GM21723 (cell line): ENCODE results near the gene EMP3.
"Not testable (repeated sequence)": the region's sequence is repeated elsewhere in the genome, so short reads cannot be mapped to it uniquely, and the experiment has no call there.

Source experiments
- ATAC-seq: cut with Tn5 transposase; IDR thresholded peaks from one replicate; pipeline ENCODE4 v1.9.1; 2021; ENCODE audit warnings: mild to moderate bottlenecking, moderate library complexity; ENCODE audit not compliant: unreplicated experiment

The EMP3 gene

DNA sequence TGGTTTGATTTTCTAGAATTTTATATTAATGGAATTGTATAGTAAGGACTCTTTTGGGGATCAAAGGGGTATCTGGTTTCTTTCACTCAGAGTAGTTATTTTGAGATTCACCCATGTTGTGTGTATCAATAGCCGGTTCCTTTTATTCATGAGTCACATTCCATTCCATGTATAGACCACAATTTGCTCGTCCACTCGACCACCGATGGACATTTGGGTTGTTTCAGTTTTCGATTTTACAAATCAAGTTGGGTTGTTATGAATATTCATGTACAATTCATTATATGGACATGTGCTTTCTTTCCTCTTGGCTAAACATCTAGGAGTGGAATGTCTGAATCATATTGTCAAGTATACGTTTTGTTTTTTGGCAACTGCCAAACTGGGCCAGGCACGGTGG lies 9.6 kb upstream of the EMP3 start:
- ATAC-seq = no peak

DNA sequence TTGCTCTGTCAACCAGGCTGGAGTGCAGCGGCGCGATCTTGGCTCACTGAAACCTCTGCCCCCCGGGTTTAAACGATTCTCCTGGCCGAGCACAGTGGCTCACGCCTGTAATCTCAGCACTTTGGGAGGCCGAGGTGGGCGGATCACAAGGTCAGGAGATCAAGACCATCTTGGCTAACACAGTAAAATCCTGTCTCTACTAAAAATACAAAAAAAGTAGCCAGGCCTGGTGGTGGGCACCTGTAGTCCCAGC lies 7.7 kb upstream of the EMP3 start:
- ATAC-seq = not testable (repeated sequence)

DNA sequence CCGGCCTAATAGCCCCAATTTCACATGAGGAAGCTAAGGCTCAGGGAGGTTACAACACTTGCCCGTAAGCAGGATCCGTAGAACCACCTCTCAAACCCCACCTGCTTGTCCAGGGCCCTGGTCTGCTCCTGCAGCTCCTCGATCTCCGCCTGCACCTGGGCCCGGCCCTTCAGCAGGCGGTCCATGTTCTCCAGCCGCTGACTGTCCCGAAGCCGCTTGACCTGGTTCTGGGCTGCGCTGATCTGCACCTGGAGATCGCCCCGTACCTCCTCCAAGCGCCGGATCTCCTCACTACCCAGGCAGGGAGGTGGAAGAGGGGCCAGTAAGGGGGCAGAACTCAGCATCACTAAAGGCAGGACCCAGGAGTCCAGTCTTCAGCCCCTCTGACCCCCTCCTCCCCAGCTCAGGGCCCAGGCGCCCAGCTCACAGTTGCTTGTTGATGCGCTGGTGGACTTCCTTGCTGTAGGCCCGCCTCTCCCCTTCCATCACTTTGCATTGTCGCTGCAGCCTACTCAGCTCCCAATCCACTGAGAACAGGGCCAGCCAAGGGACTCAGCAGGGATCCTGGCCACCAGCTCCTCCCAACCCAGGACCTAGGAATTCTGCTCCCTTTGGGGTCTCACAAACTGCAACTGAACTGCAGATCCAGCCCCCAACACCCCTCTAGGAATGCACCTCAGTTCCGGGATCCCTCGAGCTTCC lies 6.9 kb upstream of the EMP3 start:
- ATAC-seq = no peak

DNA sequence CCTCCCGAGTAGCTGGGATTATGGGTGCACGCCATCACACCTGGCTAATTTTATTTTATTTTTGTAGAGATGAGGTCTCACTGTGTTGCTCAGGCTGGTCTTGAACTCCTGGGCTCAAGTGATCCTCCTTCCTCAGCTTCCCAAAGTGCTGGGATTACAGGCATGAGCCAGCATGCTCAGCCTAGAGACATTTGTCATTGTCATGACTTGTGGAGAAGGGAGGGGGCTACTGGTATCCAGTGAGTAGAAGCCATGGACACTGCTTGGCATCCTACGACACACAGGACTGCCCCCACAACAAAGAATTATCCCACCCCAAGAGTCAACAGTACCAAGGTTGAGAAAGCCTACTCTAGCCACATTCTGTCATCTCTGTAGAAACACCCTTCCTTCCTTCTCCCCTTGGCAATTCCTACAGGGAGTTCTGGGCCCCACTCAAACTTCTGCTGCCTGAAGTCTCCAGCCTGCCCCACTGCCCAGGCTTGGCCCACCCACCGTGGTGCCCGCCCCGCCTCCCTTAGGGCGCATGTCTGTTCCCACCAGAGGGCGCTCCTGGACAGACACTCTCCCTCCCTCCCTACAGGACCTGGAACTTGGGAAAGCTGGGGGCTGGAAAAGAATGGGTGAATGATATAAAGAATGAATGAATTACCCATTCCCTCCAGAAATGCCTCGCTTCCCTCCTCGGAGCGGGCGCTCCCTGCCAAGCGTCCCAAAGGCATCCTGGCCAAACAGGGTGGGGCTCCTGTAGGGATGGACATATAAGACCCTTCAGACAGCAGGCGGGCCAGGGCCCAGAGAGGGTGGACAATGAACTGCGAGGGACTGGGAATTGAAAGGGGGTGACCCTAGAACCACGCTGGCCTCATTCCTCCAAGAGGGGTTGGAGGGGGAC lies 5.5 kb upstream of the EMP3 start:
- ATAC-seq = no peak

DNA sequence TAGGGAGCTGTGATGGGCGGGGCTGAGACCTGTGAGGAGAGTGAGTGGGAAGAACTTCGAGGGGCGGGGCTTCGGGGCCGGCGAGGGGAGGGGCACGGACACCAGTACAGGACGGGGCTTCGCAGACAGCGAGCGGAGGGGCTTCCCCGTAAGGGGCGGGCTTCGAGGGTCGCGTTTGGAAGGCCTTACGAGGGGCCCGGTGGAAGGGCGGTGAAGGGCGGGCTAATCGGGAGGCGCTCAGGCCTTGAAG lies 4.1 kb upstream of the EMP3 start:
- no peak for ATAC-seq

DNA sequence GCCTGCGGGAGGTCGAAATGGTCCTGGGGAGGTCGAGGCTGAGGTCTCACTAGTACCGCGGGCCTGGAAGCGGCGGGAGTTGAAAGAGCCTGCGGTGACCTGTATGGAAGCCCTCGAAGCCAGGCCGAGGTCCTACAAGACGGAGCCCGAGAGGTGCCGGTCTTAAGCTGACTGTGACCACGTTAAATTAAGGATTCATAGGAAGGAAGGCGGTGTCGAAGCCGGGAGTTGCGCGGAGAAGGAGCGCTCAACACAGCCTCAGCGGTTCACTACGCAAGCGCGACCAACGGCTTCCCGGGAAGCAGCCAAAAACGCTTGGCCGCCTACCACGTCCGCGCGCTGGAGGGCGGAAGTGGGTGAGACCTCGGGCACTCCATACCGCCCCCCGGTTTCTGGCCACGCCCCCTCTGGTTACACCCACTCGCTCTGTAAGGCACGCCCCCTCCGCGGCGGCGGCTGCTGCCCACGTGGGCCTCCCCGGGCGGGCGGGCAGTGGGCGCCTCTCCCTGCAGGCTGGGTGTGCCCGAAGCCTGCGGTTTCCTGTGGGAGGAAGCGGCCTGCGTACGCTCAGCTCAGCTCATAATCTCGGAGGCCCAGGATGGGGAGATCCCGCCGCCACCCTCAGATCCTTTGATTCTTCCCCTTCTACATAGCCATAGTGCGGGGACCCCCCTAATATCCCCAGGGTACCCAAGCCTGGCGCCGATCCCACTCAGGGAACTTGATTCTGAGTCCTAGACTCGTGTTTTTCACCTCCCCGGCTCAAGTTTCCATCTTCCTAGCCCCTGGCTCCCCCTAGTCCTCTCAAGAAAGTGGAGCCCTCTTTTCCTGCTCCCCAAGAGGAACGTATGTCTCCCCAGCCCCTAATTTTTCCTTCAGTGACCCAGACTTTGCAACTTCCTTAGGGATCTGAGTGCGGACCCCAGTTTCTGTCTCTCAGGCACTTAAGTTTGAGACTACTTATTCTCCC lies 3.4 kb upstream of the EMP3 start:
- ATAC-seq = peak; percentile 59

DNA sequence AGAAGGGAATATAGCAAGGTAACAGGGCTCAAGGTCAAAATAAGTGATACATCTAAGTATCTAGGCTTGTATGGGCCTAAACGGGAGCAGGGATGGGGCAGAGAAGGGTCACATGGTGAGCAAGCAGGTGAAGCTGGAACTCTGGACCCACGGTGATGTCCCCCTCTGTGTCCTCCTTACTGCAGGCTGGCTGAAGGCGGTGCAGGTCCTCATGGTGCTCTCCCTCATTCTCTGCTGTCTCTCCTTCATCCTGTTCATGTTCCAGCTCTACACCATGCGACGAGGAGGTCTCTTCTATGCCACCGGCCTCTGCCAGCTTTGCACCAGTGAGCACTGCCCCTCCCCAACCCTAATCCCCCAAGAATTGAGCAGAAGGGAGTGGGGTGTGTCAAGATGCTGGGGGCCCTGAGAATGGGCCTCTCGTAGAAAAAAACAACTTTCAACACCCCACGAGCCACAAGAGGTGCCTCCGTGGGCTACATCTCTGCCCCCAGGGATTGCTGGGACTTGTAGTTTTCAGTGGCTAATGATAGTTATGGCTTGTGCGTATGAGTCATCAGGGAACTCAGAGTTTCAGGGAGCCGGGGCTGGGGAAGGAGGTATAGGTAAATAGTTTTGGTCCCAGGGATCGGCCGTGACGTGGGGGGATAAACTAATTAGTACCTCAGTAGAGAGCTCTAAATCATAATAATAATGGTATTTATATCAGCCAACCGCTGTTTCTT lies 4.0 kb downstream of the EMP3 start:
- no peak for ATAC-seq

DNA sequence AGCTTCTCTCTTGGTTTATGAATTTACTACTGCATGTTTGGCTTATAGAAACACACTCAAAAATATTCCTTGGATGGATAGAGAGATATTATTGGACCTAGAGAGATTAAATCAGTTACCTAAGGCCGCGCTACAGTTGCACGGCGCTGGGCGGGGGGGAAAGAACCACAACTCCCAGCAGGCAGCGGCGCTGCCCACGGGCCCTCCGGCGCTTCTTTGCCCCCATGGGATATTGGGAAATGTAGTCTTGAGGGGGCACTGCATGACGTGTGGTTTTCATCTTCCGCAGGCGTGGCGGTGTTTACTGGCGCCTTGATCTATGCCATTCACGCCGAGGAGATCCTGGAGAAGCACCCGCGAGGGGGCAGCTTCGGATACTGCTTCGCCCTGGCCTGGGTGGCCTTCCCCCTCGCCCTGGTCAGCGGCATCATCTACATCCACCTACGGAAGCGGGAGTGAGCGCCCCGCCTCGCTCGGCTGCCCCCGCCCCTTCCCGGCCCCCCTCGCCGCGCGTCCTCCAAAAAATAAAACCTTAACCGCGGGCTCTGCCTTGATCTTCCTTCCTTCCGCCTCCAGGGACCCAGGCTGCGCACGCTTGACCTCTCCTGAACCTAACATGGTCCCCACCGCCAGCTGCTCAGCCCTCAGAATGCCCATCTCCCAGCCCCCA lies 4.8 kb downstream of the EMP3 start:
- ATAC-seq = peak; percentile 33

DNA sequence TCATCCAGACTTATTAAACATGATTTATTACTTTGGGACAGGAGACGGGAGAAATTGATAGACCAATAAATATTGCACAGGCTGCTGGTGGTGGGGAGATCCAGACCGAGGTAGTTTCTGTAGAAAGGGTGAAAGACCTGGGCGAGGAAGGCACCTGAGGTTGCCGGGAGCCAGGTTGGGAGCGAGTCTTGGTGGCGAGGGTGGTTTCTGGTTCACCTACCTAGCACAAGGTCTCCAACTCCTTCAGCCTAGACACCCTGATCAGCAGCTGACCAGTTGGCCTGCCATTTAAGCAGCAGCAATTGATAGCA lies 7.0 kb downstream of the EMP3 start:
- ATAC-seq = no peak

DNA sequence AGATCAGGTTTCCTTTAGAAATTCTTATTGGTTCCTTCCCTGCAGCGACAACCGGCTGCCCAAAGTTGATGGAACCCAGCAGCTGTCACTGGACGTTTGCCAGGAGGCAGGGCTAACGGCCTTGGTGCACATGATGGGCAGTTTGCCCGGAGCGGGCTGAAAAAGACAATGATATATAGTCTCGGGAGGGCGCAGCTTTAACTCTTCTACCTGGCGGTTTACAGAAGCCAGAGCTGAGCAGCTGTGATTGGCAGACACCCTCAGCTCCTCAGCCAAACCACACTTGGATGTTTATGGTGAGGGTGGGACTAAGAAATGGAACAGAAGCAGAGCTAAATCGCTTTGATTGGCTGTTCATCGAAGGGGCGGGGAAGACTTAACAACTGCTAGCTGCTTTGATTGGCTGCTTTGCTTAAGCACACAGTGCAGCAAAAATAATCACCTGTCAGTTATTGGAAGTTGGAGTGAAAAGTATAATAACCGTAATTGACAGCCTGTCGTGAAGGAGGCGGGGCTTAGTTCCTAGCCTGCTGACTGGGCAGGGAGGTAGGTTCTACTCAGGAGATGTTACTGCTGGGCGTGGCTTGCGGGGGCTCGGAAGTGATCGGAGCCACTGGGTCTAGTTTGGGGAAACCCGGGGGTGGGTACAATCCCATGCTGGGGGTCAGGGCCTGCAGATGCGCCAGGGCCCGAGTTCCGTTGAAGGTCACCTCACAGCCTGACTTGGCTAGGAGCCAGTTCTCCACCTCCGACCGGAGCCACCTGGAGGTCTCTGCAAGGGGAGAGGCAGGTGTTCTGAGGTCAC lies 7.5 kb downstream of the EMP3 start:
- ATAC-seq = peak; percentile 61

DNA sequence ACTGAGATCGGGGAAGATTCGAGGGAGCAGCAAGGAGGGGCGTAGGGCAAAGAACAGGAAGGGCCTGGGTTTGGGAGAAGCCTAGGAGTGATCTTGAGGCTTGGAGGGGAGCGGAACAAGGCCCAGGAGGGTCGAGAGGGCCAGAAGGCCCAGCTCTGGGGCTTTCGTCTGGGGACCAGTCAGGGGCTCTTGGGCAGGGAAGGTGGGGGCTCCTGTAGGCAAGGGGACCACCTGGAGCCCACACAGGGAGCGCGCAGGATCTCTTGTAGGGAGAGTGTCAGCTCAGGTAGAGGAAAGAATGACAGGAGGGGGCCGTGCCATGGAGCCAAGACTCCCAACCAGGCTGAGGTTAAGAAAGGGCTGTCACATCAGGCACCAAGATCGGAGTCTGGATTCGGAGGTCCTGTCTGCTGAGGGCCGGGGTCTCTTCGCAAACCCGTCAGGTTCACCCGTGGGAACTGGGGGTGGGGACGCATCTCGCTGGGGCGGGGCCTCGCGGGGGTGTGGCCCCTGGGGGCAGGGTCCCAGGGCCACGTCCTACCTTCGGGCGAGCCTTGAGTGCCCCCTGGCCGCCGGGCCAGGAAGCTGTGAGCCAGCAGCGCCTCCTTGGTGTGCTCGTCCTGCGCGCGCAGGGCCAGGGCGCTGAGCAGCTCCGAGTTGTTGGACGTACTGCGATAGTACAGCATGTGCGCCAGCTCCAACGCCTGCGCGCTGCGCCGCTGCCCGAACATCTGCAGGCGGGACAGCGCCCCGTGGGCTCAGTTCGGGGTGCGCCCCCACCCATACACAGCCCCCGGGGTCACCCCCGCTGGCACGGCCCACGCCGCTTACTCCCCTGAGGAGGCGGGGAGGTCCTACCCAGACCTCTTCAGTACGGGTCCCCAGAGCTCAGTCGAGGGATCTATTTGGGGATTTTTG lies 8.4 kb downstream of the EMP3 start:
- peak; percentile 42 for ATAC-seq

DNA sequence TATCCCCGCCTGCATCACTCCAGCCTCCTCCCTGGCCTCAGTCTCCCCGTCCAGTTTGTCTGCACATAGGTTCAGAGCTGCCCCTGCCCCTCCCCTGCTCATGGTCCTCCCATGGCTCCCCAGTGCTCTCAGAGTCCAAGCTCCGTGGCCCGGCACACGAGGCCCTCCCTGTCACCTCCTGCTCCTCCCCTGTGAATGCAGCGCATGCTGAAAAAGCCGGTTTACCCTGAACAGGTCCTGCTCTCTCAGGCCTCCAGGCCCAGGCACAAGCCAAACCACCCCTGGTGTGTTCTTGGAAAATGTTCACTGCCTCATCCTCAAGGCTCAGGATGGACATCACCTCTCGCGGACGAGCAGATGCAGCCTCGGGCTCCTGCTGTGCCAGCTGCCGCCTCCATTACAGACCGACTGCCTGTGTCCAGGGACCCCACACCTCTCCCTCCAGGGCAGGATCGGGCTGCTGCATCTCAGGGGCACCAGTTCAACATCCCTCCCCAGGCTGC lies 13.0 kb downstream of the EMP3 start:
- ATAC-seq = no peak

DNA sequence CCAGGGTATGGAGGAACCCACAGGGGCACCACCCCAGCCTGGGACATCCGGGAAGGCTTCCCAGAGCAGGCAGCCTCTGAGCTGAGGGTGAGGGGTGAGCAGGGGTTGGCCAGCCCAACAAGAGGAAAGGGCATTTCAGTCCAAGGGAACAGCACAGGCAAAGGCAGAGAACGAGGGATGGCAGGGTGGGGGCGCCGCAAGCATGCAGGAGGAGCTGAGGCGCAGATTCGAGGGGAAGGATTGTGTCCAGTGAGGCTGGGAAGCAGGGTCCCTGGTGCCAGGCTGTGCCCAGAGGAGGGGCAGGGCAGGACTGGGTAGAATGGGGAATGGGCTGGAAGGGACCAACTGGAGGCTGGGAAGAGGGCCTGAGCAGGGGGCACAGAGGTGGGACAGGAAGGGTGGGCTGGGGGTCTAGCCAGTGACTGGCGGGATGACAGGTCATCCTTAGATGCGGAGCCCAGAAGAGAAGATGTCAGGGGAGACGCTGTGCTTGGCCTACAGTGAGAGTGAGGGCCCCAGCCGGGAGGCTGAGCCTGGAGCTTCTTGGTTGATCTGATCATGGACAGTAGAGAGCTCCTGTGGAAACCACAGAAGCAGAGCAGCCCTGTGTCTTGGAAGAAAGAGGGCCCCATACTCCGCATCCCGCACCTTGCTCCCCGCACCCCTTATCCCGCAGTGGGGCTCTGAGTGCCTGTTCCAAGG lies 13.6 kb downstream of the EMP3 start:
- ATAC-seq = no peak

DNA sequence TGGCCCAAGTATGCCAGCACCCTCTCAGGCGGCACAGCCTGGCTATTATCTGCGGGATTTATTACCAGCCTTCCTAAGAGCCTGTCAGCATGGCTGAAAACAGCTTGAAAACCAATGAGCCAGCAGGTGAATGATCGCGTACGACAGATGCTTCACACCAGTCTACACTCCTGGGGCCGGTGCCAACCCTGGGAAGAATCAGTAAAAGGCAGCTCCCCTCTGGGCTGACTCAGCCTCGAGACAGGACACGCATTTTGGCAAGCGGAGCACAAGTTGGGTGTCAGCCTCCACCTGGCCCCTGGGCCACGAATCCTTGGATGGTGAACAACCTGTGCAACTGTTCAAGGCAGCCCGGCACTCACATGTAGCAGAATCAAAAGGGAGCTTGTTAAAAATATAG lies 15.6 kb downstream of the EMP3 start:
- no peak for ATAC-seq

DNA sequence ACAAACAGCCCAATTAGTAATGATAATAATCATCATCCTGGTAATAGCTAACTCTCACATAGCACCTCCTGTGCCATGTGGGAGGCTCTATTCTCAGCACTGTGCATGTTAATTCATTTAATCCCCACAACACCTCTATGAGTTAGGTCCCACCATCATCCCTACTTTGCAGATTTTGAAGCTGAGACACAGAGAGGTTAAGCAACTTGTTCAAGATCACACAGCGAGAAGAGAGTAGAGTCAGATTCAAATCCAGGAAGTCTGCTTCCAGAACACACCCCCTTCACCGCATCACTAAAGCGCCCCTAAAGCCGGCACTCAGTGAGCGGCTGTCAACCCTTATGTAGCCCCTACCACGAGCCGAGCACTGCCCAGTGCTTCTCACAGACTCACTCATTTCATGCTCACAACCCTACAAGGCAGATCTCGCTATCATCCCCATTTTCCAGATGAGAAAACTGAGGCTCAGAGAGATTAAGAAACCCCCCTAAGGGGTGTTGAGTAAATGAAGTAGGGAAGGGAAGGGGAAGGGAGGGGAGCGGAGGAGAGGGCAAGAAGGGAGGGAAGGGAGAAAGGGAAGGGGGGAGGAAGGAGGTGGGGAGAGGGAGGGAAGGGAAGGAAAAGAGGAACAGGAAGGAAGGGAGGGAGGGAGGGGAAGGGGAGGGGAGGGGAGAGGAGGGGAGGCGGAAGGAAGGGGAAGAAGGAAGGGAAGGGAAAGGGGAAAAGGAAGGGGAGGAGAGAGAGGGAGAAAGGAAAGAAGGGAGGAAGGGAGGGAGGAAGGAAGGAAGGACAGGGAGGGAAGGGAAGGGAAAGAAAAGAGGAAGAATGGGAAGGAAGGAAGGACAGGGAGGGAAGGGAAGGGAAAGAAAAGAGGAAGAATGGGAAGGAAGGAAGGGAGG lies 16.4 kb downstream of the EMP3 start:
- no peak for ATAC-seq

DNA sequence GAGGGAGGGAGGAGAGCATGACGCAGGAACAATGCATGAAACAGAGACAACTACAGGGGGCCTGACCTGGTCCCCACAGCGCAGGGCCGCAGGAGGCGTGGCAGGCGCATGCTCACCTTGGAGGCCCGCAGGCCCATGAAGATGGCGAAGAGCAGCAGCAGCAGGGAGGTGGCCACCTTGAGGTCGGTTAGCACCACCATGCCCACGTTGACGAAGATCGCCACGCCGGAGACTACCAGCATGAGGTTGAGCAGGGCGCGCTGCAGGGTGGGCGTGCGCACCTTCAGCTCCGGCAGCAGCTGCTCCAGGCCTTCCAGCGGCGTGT lies 17.0 kb downstream of the EMP3 start:
- no peak for ATAC-seq

DNA sequence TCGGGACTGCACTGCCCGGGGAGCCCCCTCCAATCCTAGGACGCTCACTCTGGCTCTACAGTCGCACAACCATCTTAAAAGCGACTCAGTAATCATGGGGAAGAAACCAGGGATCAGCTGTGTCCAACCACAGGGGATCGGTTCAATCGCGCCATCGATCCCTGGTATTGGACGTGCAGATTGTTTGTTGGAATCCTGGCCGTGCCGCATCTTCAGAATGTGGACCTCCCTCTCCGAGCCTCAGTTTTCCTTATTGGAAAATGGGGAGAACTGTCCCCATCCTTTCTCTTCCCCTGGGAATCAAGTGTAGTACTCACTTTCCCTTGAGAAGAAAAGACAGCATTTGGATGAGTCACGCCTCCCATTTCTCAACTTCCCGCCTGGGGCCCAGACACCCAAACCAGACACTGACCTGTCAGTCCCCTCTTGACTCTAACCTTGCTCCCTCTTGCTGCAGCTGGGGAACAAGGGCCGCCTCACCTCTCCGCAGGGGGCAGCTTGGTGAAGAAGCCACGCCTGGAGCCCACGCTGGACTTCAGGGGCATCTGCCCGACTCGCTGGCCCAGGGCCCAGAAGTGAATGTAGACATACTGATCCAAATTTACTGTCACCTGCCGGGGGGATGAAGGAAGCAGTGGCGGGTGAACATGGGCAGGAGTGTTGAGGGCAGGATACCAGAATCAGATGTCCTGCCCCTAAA lies 17.6 kb downstream of the EMP3 start:
- no peak for ATAC-seq
